HepG2 (cell line): ENCODE measurements around the gene RBP5. TPM values are rescaled to one million over a fixed set of nuclear protein-coding genes. Genes with fewer than 3 reads are reported as not detected.

Source experiments
- CEBPG ChIP-seq: IDR thresholded peaks from 2 replicates; pipeline ENCODE4 v1.6.1; 2016
- FOXA3 ChIP-seq: IDR thresholded peaks from 2 replicates; pipeline ENCODE4 v1.6.1; 2016; ENCODE audit warnings: missing genetic modification reagents, missing compliant biosample characterization
- FOXP1 ChIP-seq, 2 experiments: fragments of 450-650 bp in 1 of 2; IDR thresholded peaks; 2 replicates each; pipeline ENCODE4 v1.6.1; 2017 to 2018; ENCODE audit warnings: antibody characterized with exemption in 1 of 2
- GLI4 ChIP-seq: sonication (generic); formaldehyde crosslinking; IDR thresholded peaks from 2 replicates; pipeline ENCODE4 v1.5.1; 2020; ENCODE audit warnings: missing genetic modification reagents, mild to moderate bottlenecking, moderate library complexity, borderline replicate concordance
- HDAC1 ChIP-seq: sonication (generic); formaldehyde crosslinking; IDR thresholded peaks from 2 replicates; pipeline ENCODE4 v1.5.1; 2020; ENCODE audit warnings: mild to moderate bottlenecking, missing genetic modification reagents
- HINFP ChIP-seq: sonication (generic); formaldehyde crosslinking; IDR thresholded peaks from 2 replicates; pipeline ENCODE4 v1.4.0; 2020; ENCODE audit warnings: low read depth, mild to moderate bottlenecking, missing genetic modification reagents
- HNF4G ChIP-seq, 2 experiments: sonication (generic) in 1 of 2; formaldehyde crosslinking in 1 of 2; IDR thresholded peaks; 2 replicates each; pipeline versions ENCODE4 v1.4.0 to v1.6.1; 2011 to 2020; ENCODE audit warnings: borderline replicate concordance in 2 of 2, low read depth in 2 of 2, mild to moderate bottlenecking in 2 of 2, low read length in 1 of 2, missing genetic modification reagents in 1 of 2, moderate library complexity in 1 of 2
- KDM1A ChIP-seq: IDR thresholded peaks from 2 replicates; pipeline ENCODE4 v1.6.1; 2016; ENCODE audit warnings: missing compliant biosample characterization
- KLF12 ChIP-seq: sonication (generic); formaldehyde crosslinking; IDR thresholded peaks from 2 replicates; pipeline ENCODE4 v1.4.0; 2020; ENCODE audit warnings: missing genetic modification reagents, borderline replicate concordance
- MAZ ChIP-seq, 2 experiments: sonication (generic) in 1 of 2; formaldehyde crosslinking in 1 of 2; IDR thresholded peaks; 2 replicates each; pipeline versions ENCODE4 v1.5.0 to v1.6.1; 2012 to 2020; ENCODE audit warnings: low read depth in 2 of 2, mild to moderate bottlenecking in 2 of 2, borderline replicate concordance in 1 of 2, improper control_type of control experiment in 1 of 2, low read length in 1 of 2, missing genetic modification reagents in 1 of 2, moderate library complexity in 1 of 2
- NFATC3 ChIP-seq: sonication (generic); formaldehyde crosslinking; IDR thresholded peaks from 2 replicates; pipeline ENCODE4 v1.5.1; 2020; ENCODE audit warnings: mild to moderate bottlenecking, missing genetic modification reagents
- NFE2L2 ChIP-seq: fragments of 150-350 bp; IDR thresholded peaks from 2 replicates; pipeline ENCODE4 v1.6.1; 2014; ENCODE audit warnings: low read length
- NFIC ChIP-seq: IDR thresholded peaks from 2 replicates; pipeline ENCODE4 v1.6.1; 2012; ENCODE audit warnings: mild to moderate bottlenecking, low read length, inconsistent platforms
- NR3C1 ChIP-seq: sonication (generic); formaldehyde crosslinking; IDR thresholded peaks from 2 replicates; pipeline ENCODE4 v1.4.0; 2020; ENCODE audit warnings: missing genetic modification reagents
- NRL ChIP-seq: sonication (generic); formaldehyde crosslinking; IDR thresholded peaks from 2 replicates; pipeline ENCODE4 v1.5.0; 2020; ENCODE audit warnings: missing genetic modification reagents, mild to moderate bottlenecking, moderate library complexity, borderline replicate concordance
- RFXAP ChIP-seq: sonication (generic); formaldehyde crosslinking; IDR thresholded peaks from 2 replicates; pipeline ENCODE4 v1.4.0; 2020; ENCODE audit warnings: missing genetic modification reagents, borderline replicate concordance
- SMYD3 ChIP-seq: sonication (generic); formaldehyde crosslinking; IDR thresholded peaks from 2 replicates; pipeline ENCODE4 v1.8.1; 2023; ENCODE audit warnings: mild to moderate bottlenecking, missing genetic modification reagents
- ZFY ChIP-seq: sonication (generic); formaldehyde crosslinking; IDR thresholded peaks from 2 replicates; pipeline ENCODE4 v1.4.0; 2020; ENCODE audit warnings: missing genetic modification reagents
- ZNF256 ChIP-seq: sonication (generic); formaldehyde crosslinking; conservative IDR thresholded peaks from 2 replicates; pipeline ENCODE4 v1.4.0; 2020; ENCODE audit warnings: missing genetic modification reagents
- polyA plus RNA-seq, 8 experiments: library from polyadenylated mRNA; depleted of rRNA in 3 of 8; stranded (reverse) in 7 of 8; unstranded in 1 of 8; fragments of >200 nt; fragmentation: Illumina TruSeq in 4 of 8; extraction: Trizol in 4 of 8; gene quantifications; 2 replicates each; pipeline versions ENCODE4 v1.2.1 to v1.2.3, GENCODE V29; 2011 to 2016; ENCODE audit warnings: low read depth in 4 of 8, missing spikeins in 1 of 8, mixed read lengths in 1 of 8; ENCODE audit not compliant: insufficient read depth in 1 of 8
- total RNA-seq, 5 experiments: library from RNA; depleted of rRNA; stranded (reverse); fragments of >200 nt; fragmentation: Illumina TruSeq; extraction: Trizol; gene quantifications; 2 replicates each; pipeline ENCODE4 v1.2.3, GENCODE V29; 2016; ENCODE audit warnings: low read depth in 1 of 5
- TF ChIP-seq, protein P1 (sequence below): sonication (generic); formaldehyde crosslinking; IDR thresholded peaks from 2 replicates; pipeline ENCODE4 v1.8.0; 2022; ENCODE audit warnings: mild to moderate bottlenecking, missing genetic modification reagents; ENCODE audit not compliant: insufficient replicate concordance
- TF ChIP-seq, protein P2 (sequence below): sonication (generic); formaldehyde crosslinking; IDR thresholded peaks from 2 replicates; pipeline ENCODE4 v1.4.0; 2020; ENCODE audit warnings: missing genetic modification reagents

RBP5 gene
- total and polyA plus RNA-seq, 2 of the 13 experiments (the other 11 are each of a cell fraction or from before 2014, with no cell fraction given) = 13.8 to 19.8 TPM

GRCh38 chr12:7127916-7128626 is 618 bp downstream of the RBP5 start (continued):
- TF ChIP-seq, protein P1, sequence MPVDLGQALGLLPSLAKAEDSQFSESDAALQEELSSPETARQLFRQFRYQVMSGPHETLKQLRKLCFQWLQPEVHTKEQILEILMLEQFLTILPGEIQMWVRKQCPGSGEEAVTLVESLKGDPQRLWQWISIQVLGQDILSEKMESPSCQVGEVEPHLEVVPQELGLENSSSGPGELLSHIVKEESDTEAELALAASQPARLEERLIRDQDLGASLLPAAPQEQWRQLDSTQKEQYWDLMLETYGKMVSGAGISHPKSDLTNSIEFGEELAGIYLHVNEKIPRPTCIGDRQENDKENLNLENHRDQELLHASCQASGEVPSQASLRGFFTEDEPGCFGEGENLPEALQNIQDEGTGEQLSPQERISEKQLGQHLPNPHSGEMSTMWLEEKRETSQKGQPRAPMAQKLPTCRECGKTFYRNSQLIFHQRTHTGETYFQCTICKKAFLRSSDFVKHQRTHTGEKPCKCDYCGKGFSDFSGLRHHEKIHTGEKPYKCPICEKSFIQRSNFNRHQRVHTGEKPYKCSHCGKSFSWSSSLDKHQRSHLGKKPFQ = no peak
- no peak for TF ChIP-seq NRL (CRISPR knock-in tag)
- no peak for TF ChIP-seq CEBPG (CRISPR knock-in tag)
- TF ChIP-seq NR3C1 (CRISPR knock-in tag) = no peak
- no peak for TF ChIP-seq NFIC
- peak; percentile 44; the same call in 1 of the 2 replicates for TF ChIP-seq HINFP (CRISPR knock-in tag)
- no peak for TF ChIP-seq KLF12 (CRISPR knock-in tag)
- no peak for TF ChIP-seq MAZ (IDR thresholded peaks at IDR 0.05; ENCODE audit: borderline replicate concordance, low read depth, low read length)
- no peak; the same call in 1 of the 2 replicates for TF ChIP-seq MAZ (CRISPR knock-in tag; IDR thresholded peaks at IDR 0.05; ENCODE audit: low read depth)
- no peak for TF ChIP-seq NFE2L2
- TF ChIP-seq HDAC1 (CRISPR knock-in tag) = peak; percentile 68; the same call in 1 of the 2 replicates
- TF ChIP-seq FOXA3 (CRISPR knock-in tag) = peak; percentile 68
- no peak for TF ChIP-seq GLI4
- no peak for TF ChIP-seq ZFY
- peak; percentile 96 for TF ChIP-seq HNF4G (IDR thresholded peaks at IDR 0.05; ENCODE audit: borderline replicate concordance, low read depth, low read length)
- TF ChIP-seq HNF4G (CRISPR knock-in tag; IDR thresholded peaks at IDR 0.05; ENCODE audit: borderline replicate concordance, low read depth) = peak; percentile 87
- no peak for TF ChIP-seq FOXP1 (IDR thresholded peaks at IDR 0.05)
- TF ChIP-seq FOXP1 (CRISPR knock-in tag; IDR thresholded peaks at IDR 0.05) = 0 out of 2 replicates have a peak, but pooled peaks have one; percentile 30
- TF ChIP-seq NFATC3 (CRISPR knock-in tag) = no peak
- TF ChIP-seq SMYD3 (CRISPR knock-in tag) = no peak
- TF ChIP-seq KDM1A (CRISPR knock-in tag) = no peak
- TF ChIP-seq ZNF256 (CRISPR knock-in tag) = no peak
- TF ChIP-seq RFXAP (CRISPR knock-in tag) = no peak
- TF ChIP-seq, protein P2, sequence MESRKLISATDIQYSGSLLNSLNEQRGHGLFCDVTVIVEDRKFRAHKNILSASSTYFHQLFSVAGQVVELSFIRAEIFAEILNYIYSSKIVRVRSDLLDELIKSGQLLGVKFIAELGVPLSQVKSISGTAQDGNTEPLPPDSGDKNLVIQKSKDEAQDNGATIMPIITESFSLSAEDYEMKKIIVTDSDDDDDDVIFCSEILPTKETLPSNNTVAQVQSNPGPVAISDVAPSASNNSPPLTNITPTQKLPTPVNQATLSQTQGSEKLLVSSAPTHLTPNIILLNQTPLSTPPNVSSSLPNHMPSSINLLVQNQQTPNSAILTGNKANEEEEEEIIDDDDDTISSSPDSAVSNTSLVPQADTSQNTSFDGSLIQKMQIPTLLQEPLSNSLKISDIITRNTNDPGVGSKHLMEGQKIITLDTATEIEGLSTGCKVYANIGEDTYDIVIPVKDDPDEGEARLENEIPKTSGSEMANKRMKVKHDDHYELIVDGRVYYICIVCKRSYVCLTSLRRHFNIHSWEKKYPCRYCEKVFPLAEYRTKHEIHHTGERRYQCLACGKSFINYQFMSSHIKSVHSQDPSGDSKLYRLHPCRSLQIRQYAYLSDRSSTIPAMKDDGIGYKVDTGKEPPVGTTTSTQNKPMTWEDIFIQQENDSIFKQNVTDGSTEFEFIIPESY (CRISPR knock-in tag) = no peak
